ENCODE data around the gene P4HTM.

P4HTM gene

DNA sequence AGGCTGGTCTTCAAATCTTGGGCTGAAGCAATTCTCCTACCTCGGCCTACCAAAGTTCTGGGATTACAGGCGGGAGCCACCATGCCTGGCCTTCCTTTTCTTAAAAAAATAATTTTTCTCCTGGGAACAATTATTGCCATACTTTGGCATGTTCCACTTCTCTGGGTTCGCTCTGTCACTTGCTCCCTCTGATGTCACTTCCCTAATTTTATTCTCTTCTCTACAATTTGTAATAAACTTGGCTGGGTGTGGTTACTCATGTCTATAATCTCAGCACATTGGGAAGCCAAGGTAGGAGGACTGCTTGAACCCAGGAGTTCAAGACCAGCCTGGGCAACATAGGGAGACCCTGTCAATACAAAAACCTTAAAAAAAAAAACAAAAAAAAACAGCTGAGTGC lies 45.2 kb downstream of the P4HTM start:
- FAIRE-seq: no peak
- TF ChIP-seq PAX5 (IDR thresholded peaks at IDR 0.05; ENCODE audit: insufficient read depth, low read length, severe bottlenecking) (no peak), SPI1 (IDR thresholded peaks at IDR 0.05; ENCODE audit: low read depth, low read length) (no peak), POLR2A (IDR thresholded peaks at IDR 0.05; ENCODE audit: low read depth, low read length) (no peak), POU2F2 (IDR thresholded peaks at IDR 0.05; ENCODE audit: low read depth, low read length) (no peak), TAF1 (IDR thresholded peaks at IDR 0.05; ENCODE audit: low read depth, low read length) (no peak), POLR2AphosphoS5 (IDR thresholded peaks at IDR 0.05; ENCODE audit: low read depth, low read length) (no peak)
- no peak for DNase-seq (ENCODE audit: insufficient read length, low spot score)

DNA sequence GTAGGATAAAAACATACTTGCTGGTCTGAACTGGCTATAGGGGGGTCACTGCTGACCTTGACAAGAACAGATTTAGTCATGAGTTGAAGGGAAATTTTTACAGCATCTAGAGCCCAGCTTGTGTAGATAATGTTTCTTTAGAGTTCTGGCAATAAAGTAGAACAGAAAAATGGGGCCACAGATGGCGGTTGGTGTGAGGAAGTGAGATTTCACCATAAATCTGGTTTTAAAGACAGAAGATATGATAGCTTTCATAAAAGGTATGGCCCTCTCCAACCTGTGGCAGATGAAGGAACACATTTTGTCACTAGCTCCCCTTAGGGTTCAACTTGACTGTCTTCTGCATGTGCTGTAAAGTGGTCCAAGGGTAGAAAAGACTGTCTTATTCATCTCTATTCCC lies 63.5 kb downstream of the P4HTM start:
- no peak for DNase-seq (ENCODE audit: insufficient read length, low spot score)
- FAIRE-seq: no peak

DNA sequence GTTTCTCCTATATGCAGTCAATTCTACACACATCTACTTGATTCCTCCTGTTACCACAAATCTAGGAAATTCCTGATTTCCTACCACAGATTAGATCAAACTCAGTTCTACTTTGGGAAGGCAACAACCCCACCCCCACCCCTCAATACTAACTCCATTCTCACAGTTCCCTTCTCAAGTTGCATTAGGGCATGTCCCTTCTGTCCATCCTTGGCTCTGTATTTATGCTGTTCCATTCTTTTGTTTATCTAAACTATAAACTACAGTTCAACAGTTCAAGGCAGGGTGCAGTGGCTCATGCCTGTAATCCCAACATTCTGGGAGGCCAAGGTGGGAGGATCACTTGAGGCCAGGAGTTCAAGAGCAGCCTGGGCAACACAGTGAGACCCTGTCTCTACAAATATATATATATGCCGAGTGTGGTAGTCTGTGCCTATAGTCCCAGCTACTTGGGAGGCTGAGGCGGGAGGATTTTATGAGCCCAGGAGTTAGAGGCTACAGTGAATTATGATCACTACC lies 64.4 kb downstream of the P4HTM start:
- FAIRE-seq: no peak
- TF ChIP-seq POLR2AphosphoS5 (IDR thresholded peaks at IDR 0.05; ENCODE audit: low read depth, low read length): no peak
- TF ChIP-seq POLR2A (IDR thresholded peaks at IDR 0.05; ENCODE audit: low read depth, low read length): no peak
- DNase-seq (ENCODE audit: insufficient read length, low spot score): no peak

More for the DNA sequence above, 63.5 kb downstream of the P4HTM start:
- TF ChIP-seq SPI1 (IDR thresholded peaks at IDR 0.05; ENCODE audit: low read depth, low read length) (peak; percentile 78), POU2F2 (IDR thresholded peaks at IDR 0.05; ENCODE audit: low read depth, low read length) (no peak)

All from GM12891 (cell line).